ENCODE data around the gene KRTAP5-9.

GRCh38 chr11:71507102-71507501, 41.1 kb upstream of the KRTAP5-9 start:
- TF ChIP-seq POLR2A (IDR thresholded peaks at IDR 0.05) (no peak), CTCF (IDR thresholded peaks at IDR 0.05) (no peak)
